ENCODE measurements around the gene MIEF2. TPM values are rescaled to one million over a fixed set of nuclear protein-coding genes. Genes with fewer than 3 reads are reported as not detected.
A peak's percentile ranks its signal among the peaks of the same experiment; 100 is the strongest.

Gene MIEF2
- total and polyA plus RNA-seq, 8 donors = 2.1 to 254 (median 9.1) TPM

- intact Hi-C loops (cut with DNase I; ENCODE audit: low total_unique reads) = no loop called here
- peaks cover 27 to 44% (median 41%) of the 10 kb centered on the region in 4 donors for H3K36me3 ChIP-seq
- H3K9me3 ChIP-seq = no peaks in the 10 kb centered on the region
- DNase-seq = peak; percentile 73 to 79
- peak overlapping the region; percentile 79 to 99 (median 80) for H3K4me3 ChIP-seq
- no peaks in the 10 kb centered on the region for H3K27me3 ChIP-seq
- WGBS, 5 donors = 12 to 17% (median 14%) methylated on average over 18 of the region's 18 CpGs
- TF ChIP-seq CTCF (IDR thresholded peaks at IDR 0.05) (no peak), POLR2A (IDR thresholded peaks at IDR 0.05) (no peak), POLR2AphosphoS5 (IDR thresholded peaks at IDR 0.05) (no peak), EP300 (IDR thresholded peaks at IDR 0.05) (no peak)
- H3K4me1 ChIP-seq = peaks cover 36 to 55% (median 52%) of the 10 kb centered on the region in 4 donors
- peak overlapping the region; percentile 94 to 98 (median 97) for H3K27ac ChIP-seq
Observed at GRCh38 chr17:18257268-18257981, 3.0 kb upstream of the MIEF2 start.

GRCh38 chr17:18257982-18258355 is 2.5 kb upstream of the MIEF2 start:
- peak overlapping the region; percentile 94 to 98 (median 97) for H3K27ac ChIP-seq
- H3K9me3 ChIP-seq = no peaks in the 10 kb centered on the region
- no peaks in the 10 kb centered on the region for H3K27me3 ChIP-seq
- H3K4me1 ChIP-seq = peaks cover 41 to 61% (median 57%) of the 10 kb centered on the region in 4 donors
- peak in 2 of 3 donors; percentile 18 to 31 for TF ChIP-seq POLR2AphosphoS5 (IDR thresholded peaks at IDR 0.05)
- TF ChIP-seq POLR2A (IDR thresholded peaks at IDR 0.05) = no peak
- TF ChIP-seq EP300 (IDR thresholded peaks at IDR 0.05) = no peak
- no peak for TF ChIP-seq CTCF (IDR thresholded peaks at IDR 0.05)
- WGBS, 5 donors = 0 to 3% (median 1%) methylated on average over 7 to 16 of the region's 16 CpGs
- DNase-seq = peak; percentile 74 to 75
- H3K4me3 ChIP-seq = peak overlapping the region; percentile 79 to 99 (median 80)
- H3K36me3 ChIP-seq = peaks cover 23 to 40% (median 38%) of the 10 kb centered on the region in 4 donors
- intact Hi-C loops (cut with DNase I; ENCODE audit: low total_unique reads) = no loop called here

GRCh38 chr17:18258356-18259038 is 2.0 kb upstream of the MIEF2 start, which contains the start of gene FLII:
FLII (minus strand) TSS chr17:18258738; CDS start chr17:18258690, 48 bp downstream.
- intact Hi-C loops (cut with DNase I; ENCODE audit: low total_unique reads) = no loop called here
- H3K36me3 ChIP-seq = peaks cover 19 to 40% (median 38%) of the 10 kb centered on the region in 4 donors
- H3K27ac ChIP-seq = peak within 1 kb of the TSS; percentile 94 to 98 (median 97)
- no peaks in the 10 kb centered on the region for H3K9me3 ChIP-seq
- H3K27me3 ChIP-seq = no peaks in the 10 kb centered on the region
- H3K4me3 ChIP-seq = peak within 1 kb of the TSS; percentile 79 to 99 (median 80)
- DNase-seq = peak; percentile 61 to 84
- TF ChIP-seq POLR2A (IDR thresholded peaks at IDR 0.05) (no peak), POLR2AphosphoS5 (IDR thresholded peaks at IDR 0.05) (peak; percentile 24 to 81 (median 80))
- WGBS, 5 donors = 0 to 1% (median 0%) methylated on average over 21 to 71 of the region's 71 CpGs; no CpG with 5 or more reads in 1 of the 5 donors
- H3K4me1 ChIP-seq = peaks cover 41 to 62% (median 59%) of the 10 kb centered on the region in 4 donors

- no peak for TF ChIP-seq POLR2AphosphoS5 (IDR thresholded peaks at IDR 0.05)
- TF ChIP-seq EP300 (IDR thresholded peaks at IDR 0.05) = no peak
- no peak for TF ChIP-seq POLR2A (IDR thresholded peaks at IDR 0.05)
- TF ChIP-seq CTCF (IDR thresholded peaks at IDR 0.05) = no peak
- Histone ChIP-seq H3K27me3 (no peaks in the 10 kb centered on the region), H3K27ac (peak overlapping the region; percentile 9 to 98 (median 95)), H3K9me3 (no peaks in the 10 kb centered on the region), H3K36me3 (peaks cover 19 to 40% (median 38%) of the 10 kb centered on the region in 4 donors), H3K4me1 (peaks cover 41 to 62% (median 59%) of the 10 kb centered on the region in 4 donors), H3K4me3 (peak overlapping the region; percentile 84 to 94 (median 92))
- intact Hi-C loops (cut with DNase I; ENCODE audit: low total_unique reads) = loop anchor here (10.0 kb wide), 1 partner anchor 55 kb away; the partner anchor contains the start of genes SMCR8 and TOP3A
- no peak for DNase-seq
- WGBS, 5 donors = 59 to 62% (median 60%) methylated on average over 20 to 22 of the region's 22 CpGs
Observed at GRCh38 chr17:18259621-18260331, 686 bp upstream of the MIEF2 start.
